ENCODE measurements around the gene ACTR6. TPM values are rescaled to one million over a fixed set of nuclear protein-coding genes. Genes with fewer than 3 reads are reported as not detected.

ACTR6 gene
- total RNA-seq, 1 donor from 2014 or later = 23.9 TPM

- no peak for TF ChIP-seq EZH2 (IDR thresholded peaks at IDR 0.05; ENCODE audit: insufficient read depth, low read length)
- TF ChIP-seq CTCF (IDR thresholded peaks at IDR 0.05; ENCODE audit: insufficient read depth, low read depth, low read length) = no peak
- Mint-ChIP-seq H3K4me1 (ENCODE audit: low read depth, unreplicated experiment) (peaks cover 2% of the 10 kb centered on the region), H3K27me3 (ENCODE audit: low read depth, unreplicated experiment) (no peaks in the 10 kb centered on the region), H3K9me3 (ENCODE audit: unreplicated experiment) (no peaks in the 10 kb centered on the region), H3K27ac (ENCODE audit: unreplicated experiment) (no peak overlapping the region), H3K4me3 (ENCODE audit: unreplicated experiment) (no peak overlapping the region), H3K36me3 (ENCODE audit: low read depth, unreplicated experiment) (no peaks in the 10 kb centered on the region)
- Histone ChIP-seq H3K27me3 (ENCODE audit: insufficient read depth, low read length) (no peaks in the 10 kb centered on the region), H3K36me3 (ENCODE audit: insufficient read depth, low read length) (no peaks in the 10 kb centered on the region), H3K9ac (ENCODE audit: low read length) (no peak overlapping the region), H3K4me1 (ENCODE audit: insufficient read depth, low read length) (no peaks in the 10 kb centered on the region), H2AFZ (ENCODE audit: low read depth, low read length) (no peak overlapping the region), H4K20me1 (ENCODE audit: insufficient read depth, low read length) (no peaks in the 10 kb centered on the region), H3K9me3 (ENCODE audit: insufficient read depth, low read depth, low read length) (no peaks in the 10 kb centered on the region), H3K4me3 (ENCODE audit: insufficient read depth, low read depth, low read length) (no peak overlapping the region), H3K79me2 (ENCODE audit: insufficient read depth, low read length) (no peaks in the 10 kb centered on the region), H3K27ac (ENCODE audit: low read depth, low read length) (no peak overlapping the region), H3K4me2 (ENCODE audit: low read length) (no peak overlapping the region)
- DNase-seq (ENCODE audit: low read depth) = no peak
- FAIRE-seq = no peak
These were observed 14.5 kb upstream of the ACTR6 start for GRCh38 chr12:100186071-100186470.

GRCh38 chr12:100187068-100187467 is 13.5 kb upstream of the ACTR6 start:
- peaks cover 2% of the 10 kb centered on the region for H3K4me1 Mint-ChIP-seq (ENCODE audit: low read depth, unreplicated experiment)
- H3K9ac ChIP-seq (ENCODE audit: low read length) = no peak overlapping the region

More at GRCh38 chr12:100187068-100187467, 13.5 kb upstream of the ACTR6 start:
- FAIRE-seq = no peak
- H3K79me2 ChIP-seq (ENCODE audit: insufficient read depth, low read length) = no peaks in the 10 kb centered on the region
- Mint-ChIP-seq H3K27me3 (ENCODE audit: low read depth, unreplicated experiment) (no peaks in the 10 kb centered on the region), H3K9me3 (ENCODE audit: unreplicated experiment) (no peaks in the 10 kb centered on the region), H3K36me3 (ENCODE audit: low read depth, unreplicated experiment) (no peaks in the 10 kb centered on the region), H3K27ac (ENCODE audit: unreplicated experiment) (no peak overlapping the region), H3K4me3 (ENCODE audit: unreplicated experiment) (no peak overlapping the region)
- no peak for TF ChIP-seq CTCF (IDR thresholded peaks at IDR 0.05; ENCODE audit: insufficient read depth, low read depth, low read length)
- no peak for TF ChIP-seq EZH2 (IDR thresholded peaks at IDR 0.05; ENCODE audit: insufficient read depth, low read length)
- H3K4me1 ChIP-seq (ENCODE audit: insufficient read depth, low read length) = no peaks in the 10 kb centered on the region
- no peak for DNase-seq (ENCODE audit: low read depth)
- no peaks in the 10 kb centered on the region for H4K20me1 ChIP-seq (ENCODE audit: insufficient read depth, low read length)
- no peak overlapping the region for H2AFZ ChIP-seq (ENCODE audit: low read depth, low read length)
- no peaks in the 10 kb centered on the region for H3K36me3 ChIP-seq (ENCODE audit: insufficient read depth, low read length)
- H3K4me2 ChIP-seq (ENCODE audit: low read length) = no peak overlapping the region
- H3K27me3 ChIP-seq (ENCODE audit: insufficient read depth, low read length) = no peaks in the 10 kb centered on the region
- no peak overlapping the region for H3K4me3 ChIP-seq (ENCODE audit: insufficient read depth, low read depth, low read length)
- no peaks in the 10 kb centered on the region for H3K9me3 ChIP-seq (ENCODE audit: insufficient read depth, low read depth, low read length)
- H3K27ac ChIP-seq (ENCODE audit: low read depth, low read length) = no peak overlapping the region
